ENCODE measurements around the gene MEX3A.
A peak's percentile ranks its signal among the peaks of the same experiment; 100 is the strongest.
"Not testable (repeated sequence)": the region's sequence is repeated elsewhere in the genome, so short reads cannot be mapped to it uniquely, and the experiment has no call there.

Gene MEX3A

DNA sequence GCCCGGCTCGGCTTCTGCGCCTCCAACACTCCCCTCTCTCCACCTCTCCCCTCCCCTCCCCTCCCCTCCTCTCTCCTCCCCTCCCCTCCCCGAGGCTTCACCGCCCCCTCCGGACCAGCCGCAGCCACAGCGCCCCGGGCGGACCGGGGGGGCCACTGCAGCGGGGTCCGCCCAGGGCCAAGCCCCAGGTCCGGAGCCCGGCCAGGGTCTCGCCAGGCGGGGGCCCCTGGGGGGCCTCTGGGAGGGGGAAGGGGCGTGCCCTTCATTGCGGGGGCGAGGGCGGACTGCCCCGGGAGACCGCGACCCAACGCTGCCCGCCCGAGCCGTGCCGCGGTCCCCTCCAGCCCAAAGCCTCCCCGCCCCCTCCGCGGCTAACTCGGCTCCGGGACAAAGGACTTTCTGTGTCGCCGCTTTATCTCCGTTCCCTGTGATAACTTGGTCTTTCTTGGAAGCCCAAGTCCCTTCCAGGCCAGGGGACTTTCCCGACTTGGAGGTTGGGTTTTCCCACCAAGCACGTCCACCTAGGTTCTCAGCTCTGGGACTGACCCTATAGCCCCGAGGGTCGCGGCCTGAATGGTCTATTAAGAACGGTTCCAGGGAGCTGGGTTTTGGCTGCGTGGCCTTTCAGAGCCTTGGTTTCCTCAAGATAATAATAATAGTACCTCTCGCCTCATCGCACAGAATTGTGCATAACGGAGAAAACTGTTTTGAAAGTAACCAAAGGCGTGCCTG is 28.3 kb downstream of the MEX3A start, which contains the start of gene UBQLN4:
Gene UBQLN4, minus strand, starts transcription at position 31 of the 732 bp plus-strand sequence. CDS start 97 bp downstream, outside the sequence.
- peak; percentile 54 for DNase-seq

DNA sequence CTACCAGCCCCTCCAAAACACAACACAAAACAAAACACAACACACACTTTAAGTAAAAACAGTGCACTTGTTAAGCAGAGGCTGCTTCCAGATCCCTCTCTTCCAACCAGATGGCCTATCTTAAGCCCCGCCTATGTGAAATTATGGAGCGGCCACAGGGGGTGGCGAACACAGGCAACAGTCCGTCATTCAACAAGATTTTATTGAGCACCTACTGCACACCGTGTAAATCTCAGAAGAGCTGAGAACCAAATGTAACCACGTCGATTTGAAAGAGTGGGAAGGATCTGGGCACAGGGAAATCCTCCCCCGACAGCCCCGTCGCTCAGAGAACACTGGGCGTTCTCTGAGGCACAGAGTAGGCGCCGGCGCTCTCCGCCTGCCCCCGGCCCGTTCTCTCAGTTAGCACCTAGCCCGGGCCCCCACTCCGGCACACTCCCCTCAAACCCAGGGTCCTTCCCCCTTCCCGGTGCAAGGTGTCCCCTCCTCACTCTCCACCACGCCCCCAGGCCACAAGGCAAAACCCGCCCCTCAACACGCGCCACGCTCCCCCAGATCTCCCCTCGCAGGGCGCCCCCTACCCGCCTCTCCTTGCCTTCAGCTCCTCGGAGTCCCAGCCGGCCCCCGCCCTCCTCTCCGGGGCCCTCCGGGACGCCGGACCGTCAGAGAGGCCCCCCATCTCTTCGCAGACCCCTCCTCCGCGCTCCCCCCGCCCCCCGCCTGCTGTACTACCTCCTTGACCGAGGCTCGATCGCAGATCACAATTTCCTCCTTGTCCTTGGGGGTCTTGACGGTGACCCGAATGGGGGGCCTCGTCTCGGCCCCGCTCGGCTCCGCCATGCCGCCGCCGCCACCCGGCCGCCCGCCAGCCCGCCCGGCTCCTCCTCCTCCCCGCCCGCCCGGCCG is 29.1 kb downstream of the MEX3A start:
- DNase-seq: peak; percentile 48

DNA sequence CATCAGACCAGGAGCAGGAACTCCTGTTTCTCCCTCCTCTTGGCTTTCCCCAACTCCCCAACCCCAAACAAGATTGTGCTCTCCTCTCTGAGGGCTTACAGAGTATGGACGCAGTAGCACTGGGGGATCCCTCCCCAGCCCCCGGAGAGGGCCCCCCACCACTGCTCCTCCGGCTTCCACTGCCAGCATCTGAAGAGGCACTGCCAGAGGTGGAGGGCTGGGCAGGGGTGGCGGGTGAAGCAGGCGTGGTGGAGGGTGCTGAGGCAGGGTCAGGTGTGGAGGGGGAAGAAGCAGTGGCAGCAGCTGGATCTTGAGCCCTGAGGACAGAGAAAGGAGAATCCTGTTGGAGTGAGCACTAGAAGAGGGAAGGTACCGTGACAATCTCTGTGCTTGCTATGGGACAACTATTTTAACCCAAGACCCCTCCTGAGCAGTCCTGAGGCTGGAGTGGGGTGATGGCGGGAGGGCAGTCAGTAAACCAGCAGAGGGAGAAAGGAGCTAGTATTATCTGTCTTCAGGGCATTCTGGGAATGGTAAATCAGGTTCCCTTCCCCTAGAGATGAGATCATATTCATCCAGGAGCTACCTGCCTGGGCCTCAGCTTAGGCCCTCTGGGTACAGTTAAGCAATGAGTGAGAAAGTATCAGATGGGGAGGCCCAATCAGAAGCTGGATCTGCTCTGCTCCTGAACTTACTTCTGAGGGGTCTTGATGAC is 31.1 kb downstream of the MEX3A start:
- DNase-seq: no peak

- no peak for DNase-seq
Observed at GRCh38 chr1:156050376-156050775, 31.9 kb downstream of the MEX3A start.

DNA sequence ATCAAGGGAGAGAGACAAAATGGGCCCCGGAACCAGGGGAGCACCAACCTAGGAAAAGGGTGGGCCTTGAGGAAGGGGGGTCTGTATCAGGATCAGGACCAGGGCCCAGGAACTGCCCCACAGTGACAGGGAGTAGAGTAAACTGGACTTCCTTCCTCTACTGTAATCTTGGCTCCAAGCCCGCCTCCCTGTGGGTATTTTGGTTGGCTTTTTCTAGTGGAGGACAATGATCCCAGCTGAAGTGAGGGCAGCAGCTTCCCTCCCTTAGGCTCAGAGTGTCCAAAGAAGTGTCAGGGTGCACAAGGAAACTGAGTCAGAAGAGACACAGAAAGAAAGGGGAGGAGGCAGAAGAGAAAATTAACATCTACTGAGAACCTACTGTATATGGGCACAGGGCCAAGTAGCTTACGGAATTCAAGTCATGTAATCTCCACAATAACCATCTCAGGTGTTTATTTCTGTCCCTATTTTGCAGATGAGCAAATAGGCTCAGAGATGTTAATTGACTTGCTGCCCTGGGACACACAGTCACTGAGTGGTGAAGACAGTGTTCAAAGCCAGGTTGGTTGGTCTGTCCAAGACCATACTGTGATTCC is 33.5 kb downstream of the MEX3A start:
- no peak for DNase-seq

DNA sequence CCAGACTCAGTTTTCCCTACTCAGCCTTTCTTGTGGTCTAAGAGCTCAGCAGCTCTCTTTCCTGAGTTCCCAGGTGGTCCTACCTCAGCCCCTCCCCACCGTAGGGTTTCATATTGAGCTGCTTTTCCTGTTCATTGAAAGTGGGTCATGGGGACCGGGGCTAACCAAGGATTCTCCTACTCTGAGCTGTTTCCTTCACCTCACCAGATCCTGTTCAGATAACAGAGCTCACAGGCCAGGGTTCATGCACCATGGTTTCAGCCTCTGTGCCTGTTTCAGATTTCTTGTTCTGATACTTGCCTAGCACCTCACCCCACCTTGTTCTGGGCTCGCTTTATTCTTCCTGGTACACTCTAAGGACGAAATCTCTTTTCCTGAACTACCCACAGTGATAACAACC is 37.2 kb downstream of the MEX3A start:
- DNase-seq: no peak

- DNase-seq: no peak
Observed at GRCh38 chr1:156042828-156043227, 39.4 kb downstream of the MEX3A start.

GRCh38 chr1:156034991-156035390 is 47.3 kb downstream of the MEX3A start:
- not testable (repeated sequence) for DNase-seq

DNA sequence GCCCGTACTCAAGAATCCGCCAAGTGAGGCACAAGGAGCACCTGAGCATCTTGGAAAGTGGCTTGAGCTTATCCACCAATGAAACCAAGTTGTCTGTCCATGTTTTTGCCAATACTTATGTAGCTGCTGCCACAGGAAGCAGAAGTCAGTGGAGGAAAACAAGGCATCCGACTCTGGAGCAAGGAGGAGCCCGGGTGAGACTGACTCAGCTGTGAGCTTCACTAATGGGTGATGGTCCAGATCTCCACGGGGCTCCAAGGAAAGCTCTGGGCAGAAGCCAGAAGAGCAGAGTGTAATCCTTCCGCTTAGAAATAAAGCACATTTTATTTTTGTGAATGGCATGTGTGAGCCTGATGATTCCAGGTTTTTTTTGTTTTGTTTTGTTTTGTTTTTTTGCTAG is 49.3 kb downstream of the MEX3A start:
- DNase-seq: no peak

- DNase-seq: no peak
Observed at GRCh38 chr1:156026588-156026987, 55.7 kb downstream of the MEX3A start.

DNA sequence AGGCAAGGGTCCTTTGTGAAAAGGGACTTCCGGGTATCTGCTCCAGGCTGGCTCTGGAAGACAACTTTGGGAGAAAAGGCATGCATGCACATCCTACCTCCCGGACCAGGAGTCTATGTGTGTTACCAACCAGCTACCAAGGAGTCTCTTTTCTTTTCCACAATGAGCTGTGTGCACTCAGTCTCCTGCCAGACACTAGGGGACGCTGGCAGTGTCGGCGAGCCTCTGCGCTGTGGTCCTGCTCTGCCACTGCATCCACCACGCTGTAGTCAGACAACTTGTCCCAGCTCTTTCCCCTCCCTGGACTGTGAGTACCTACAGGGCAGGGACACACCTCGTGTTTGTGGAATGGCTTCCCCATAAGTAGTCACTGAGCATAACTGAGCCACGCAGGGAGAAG is 56.4 kb downstream of the MEX3A start:
- peak; percentile 18 for DNase-seq

- no peak for DNase-seq
Observed at GRCh38 chr1:156024801-156025200, 57.5 kb downstream of the MEX3A start.
